ENCODE measurements around the gene CYP2B6.

- no peak for TF ChIP-seq POLR2AphosphoS5 (IDR thresholded peaks at IDR 0.05; ENCODE audit: low read depth, low read length)
- TF ChIP-seq POLR2A (IDR thresholded peaks at IDR 0.05; ENCODE audit: low read depth, low read length): no peak
Observed at GRCh38 chr19:40947114-40947513, 44.0 kb upstream of the CYP2B6 start.
